Astrocyte (in vitro differentiated cells and primary cell): ENCODE measurements around the gene C11orf54. TPM values are rescaled to one million over a fixed set of nuclear protein-coding genes. Genes with fewer than 3 reads are reported as not detected.
"Not testable (repeated sequence)": the region's sequence is repeated elsewhere in the genome, so short reads cannot be mapped to it uniquely, and the experiment has no call there.

Experiments
- DNase-seq: peaks from one replicate; pipeline ENCODE4 v3.0.0-alpha.2; 2010; ENCODE audit warnings: low read depth
- FAIRE-seq: peaks from 2 replicates; lab custom pipeline; 2011; peaks lifted over from hg19 to GRCh38; lab: Jason Lieb, UNC
- H2AFZ ChIP-seq: 2 replicates; pipeline ENCODE4 v1.6.0; 2012; ENCODE audit warnings: low read depth, low read length, inconsistent platforms
- H3K27ac ChIP-seq: 2 replicates; pipeline ENCODE4 v1.5.1; 2011; ENCODE audit warnings: low read depth, low read length, inconsistent platforms
- H3K27me3 ChIP-seq: 2 replicates; pipeline ENCODE4 v1.6.0; 2011; ENCODE audit warnings: low read length, inconsistent platforms; ENCODE audit not compliant: insufficient read depth
- H3K36me3 ChIP-seq: 2 replicates; pipeline ENCODE4 v1.5.1; 2011; ENCODE audit warnings: low read length, inconsistent platforms; ENCODE audit not compliant: insufficient read depth
- H3K4me1 ChIP-seq: 2 replicates; pipeline ENCODE4 v1.5.1; 2011; ENCODE audit warnings: low read length, inconsistent platforms; ENCODE audit not compliant: insufficient read depth
- H3K4me2 ChIP-seq: 2 replicates; pipeline ENCODE4 v1.6.0; 2012; ENCODE audit warnings: low read length, inconsistent platforms
- H3K4me3 ChIP-seq: 2 replicates; pipeline ENCODE4 v1.5.1; 2011; ENCODE audit warnings: low read depth, mild to moderate bottlenecking, low read length, inconsistent platforms; ENCODE audit not compliant: insufficient read depth
- H3K79me2 ChIP-seq: 2 replicates; pipeline ENCODE4 v1.6.0; 2012; ENCODE audit warnings: mild to moderate bottlenecking, low read length, inconsistent platforms; ENCODE audit not compliant: insufficient read depth
- H3K9ac ChIP-seq: 2 replicates; pipeline ENCODE4 v1.6.0; 2012; ENCODE audit warnings: mild to moderate bottlenecking, low read length, inconsistent platforms
- H3K9me3 ChIP-seq: 2 replicates; pipeline ENCODE4 v1.5.1; 2012; ENCODE audit warnings: low read depth, mild to moderate bottlenecking, low read length, inconsistent platforms; ENCODE audit not compliant: insufficient read depth
- H4K20me1 ChIP-seq: 2 replicates; pipeline ENCODE4 v1.6.0; 2012; ENCODE audit warnings: low read length, inconsistent platforms; ENCODE audit not compliant: insufficient read depth
- H3K27ac Mint-ChIP-seq: one replicate; pipeline ENCODE4 v1.8.0; 2021; ENCODE audit warnings: mild to moderate bottlenecking, mixed read lengths; ENCODE audit not compliant: unreplicated experiment
- H3K27me3 Mint-ChIP-seq: one replicate; pipeline ENCODE4 v1.8.0; 2021; ENCODE audit warnings: low read depth, mixed read lengths; ENCODE audit not compliant: unreplicated experiment
- H3K36me3 Mint-ChIP-seq: one replicate; pipeline ENCODE4 v1.8.0; 2021; ENCODE audit warnings: low read depth, mixed read lengths; ENCODE audit not compliant: unreplicated experiment
- H3K4me1 Mint-ChIP-seq: one replicate; pipeline ENCODE4 v1.8.0; 2021; ENCODE audit warnings: low read depth, mixed read lengths; ENCODE audit not compliant: unreplicated experiment
- H3K4me3 Mint-ChIP-seq: one replicate; pipeline ENCODE4 v1.8.0; 2021; ENCODE audit warnings: mild to moderate bottlenecking, moderate library complexity, mixed read lengths; ENCODE audit not compliant: unreplicated experiment
- H3K9me3 Mint-ChIP-seq: one replicate; pipeline ENCODE4 v1.8.0; 2021; ENCODE audit warnings: mild to moderate bottlenecking, mixed read lengths; ENCODE audit not compliant: unreplicated experiment
- EZH2 ChIP-seq: IDR thresholded peaks from 2 replicates; pipeline ENCODE4 v1.6.1; 2012; ENCODE audit warnings: mild to moderate bottlenecking, low read length, inconsistent platforms; ENCODE audit not compliant: insufficient read depth
- total RNA-seq: library from RNA; stranded (reverse); gene quantifications from 2 replicates; pipeline ENCODE4 v1.2.1, GENCODE V29; 2021
- TF ChIP-seq, protein P1 (sequence below): IDR thresholded peaks from 2 replicates; pipeline ENCODE4 v1.5.1; 2011; ENCODE audit warnings: low read depth, mild to moderate bottlenecking, inconsistent platforms, low read length, moderate library complexity; ENCODE audit not compliant: insufficient read depth

C11orf54 gene
- total RNA-seq, 1 donor from 2014 or later = 14.8 TPM

DNA sequence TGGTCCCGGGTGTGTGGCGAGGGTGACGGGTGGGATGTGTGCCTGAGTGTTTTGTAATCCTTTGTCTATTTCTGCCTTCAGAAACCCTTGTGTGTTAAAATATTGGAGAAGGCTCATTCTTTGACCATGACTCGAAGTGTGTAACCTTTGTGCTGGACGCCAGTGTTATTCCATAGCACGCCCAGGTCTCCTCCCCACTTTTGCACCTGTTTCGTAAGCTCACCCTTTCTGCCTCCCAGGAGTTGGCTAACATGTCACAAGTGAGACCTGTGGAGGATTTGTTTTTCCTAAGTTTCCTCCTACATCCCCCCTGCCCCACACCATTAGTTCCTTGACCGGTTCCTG is 382 bp downstream of the C11orf54 start:
- no peak for FAIRE-seq
- Histone ChIP-seq H3K36me3 (peaks cover 20% of the 10 kb centered on the region), H2AFZ (peak overlapping the region; percentile 93), H3K4me1 (peaks cover 8% of the 10 kb centered on the region), H3K79me2 (peaks cover 58% of the 10 kb centered on the region), H3K4me2 (peak overlapping the region; percentile 86), H4K20me1 (peaks cover 33% of the 10 kb centered on the region), H3K4me3 (peak overlapping the region; percentile 95), H3K27ac (peak overlapping the region; percentile 95), H3K9ac (peak overlapping the region; percentile 99), H3K27me3 (no peaks in the 10 kb centered on the region), H3K9me3 (no peaks in the 10 kb centered on the region)
- TF ChIP-seq, protein P1, sequence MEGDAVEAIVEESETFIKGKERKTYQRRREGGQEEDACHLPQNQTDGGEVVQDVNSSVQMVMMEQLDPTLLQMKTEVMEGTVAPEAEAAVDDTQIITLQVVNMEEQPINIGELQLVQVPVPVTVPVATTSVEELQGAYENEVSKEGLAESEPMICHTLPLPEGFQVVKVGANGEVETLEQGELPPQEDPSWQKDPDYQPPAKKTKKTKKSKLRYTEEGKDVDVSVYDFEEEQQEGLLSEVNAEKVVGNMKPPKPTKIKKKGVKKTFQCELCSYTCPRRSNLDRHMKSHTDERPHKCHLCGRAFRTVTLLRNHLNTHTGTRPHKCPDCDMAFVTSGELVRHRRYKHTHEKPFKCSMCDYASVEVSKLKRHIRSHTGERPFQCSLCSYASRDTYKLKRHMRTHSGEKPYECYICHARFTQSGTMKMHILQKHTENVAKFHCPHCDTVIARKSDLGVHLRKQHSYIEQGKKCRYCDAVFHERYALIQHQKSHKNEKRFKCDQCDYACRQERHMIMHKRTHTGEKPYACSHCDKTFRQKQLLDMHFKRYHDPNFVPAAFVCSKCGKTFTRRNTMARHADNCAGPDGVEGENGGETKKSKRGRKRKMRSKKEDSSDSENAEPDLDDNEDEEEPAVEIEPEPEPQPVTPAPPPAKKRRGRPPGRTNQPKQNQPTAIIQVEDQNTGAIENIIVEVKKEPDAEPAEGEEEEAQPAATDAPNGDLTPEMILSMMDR = no peak
- no peak for TF ChIP-seq EZH2
- H3K4me1 Mint-ChIP-seq = peaks cover 23% of the 10 kb centered on the region
- DNase-seq = peak; percentile 56
- peak overlapping the region; percentile 100 for H3K4me3 Mint-ChIP-seq
- no peaks in the 10 kb centered on the region for H3K9me3 Mint-ChIP-seq
- peaks cover 23% of the 10 kb centered on the region for H3K36me3 Mint-ChIP-seq
- H3K27me3 Mint-ChIP-seq = no peaks in the 10 kb centered on the region
- H3K27ac Mint-ChIP-seq = peak overlapping the region; percentile 98

DNA sequence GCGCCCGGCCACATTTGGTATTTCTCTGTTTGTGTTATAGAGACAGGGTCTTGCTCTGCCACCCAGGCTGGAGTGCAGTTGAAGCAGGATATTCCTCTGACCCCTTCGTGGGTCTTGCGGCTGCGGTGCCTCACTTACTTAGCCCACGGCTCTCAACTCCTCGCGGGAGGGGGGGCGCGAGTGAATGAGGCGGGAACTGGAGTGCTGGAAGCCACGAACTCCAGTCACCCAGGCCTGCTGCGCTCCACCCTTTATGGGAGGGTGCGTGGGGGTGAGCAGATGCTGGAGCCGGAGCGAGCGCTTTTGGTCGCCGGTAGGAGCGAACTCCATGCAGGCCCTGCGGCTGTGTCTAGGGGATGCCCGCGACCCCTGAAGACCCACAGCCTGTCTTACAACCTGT is 1.8 kb downstream of the C11orf54 start:
- Histone ChIP-seq H2AFZ (no peak overlapping the region), H3K27me3 (no peaks in the 10 kb centered on the region), H3K4me1 (peaks cover 4% of the 10 kb centered on the region), H3K79me2 (peaks cover 43% of the 10 kb centered on the region), H4K20me1 (peaks cover 19% of the 10 kb centered on the region), H3K27ac (no peak overlapping the region), H3K9me3 (no peaks in the 10 kb centered on the region), H3K9ac (no peak overlapping the region), H3K4me2 (no peak overlapping the region), H3K36me3 (peaks cover 6% of the 10 kb centered on the region), H3K4me3 (no peak overlapping the region)
- H3K4me1 Mint-ChIP-seq = peaks cover 12% of the 10 kb centered on the region
- no peak for FAIRE-seq
- H3K36me3 Mint-ChIP-seq = peaks cover 16% of the 10 kb centered on the region
- no peak for DNase-seq
- H3K9me3 Mint-ChIP-seq = no peaks in the 10 kb centered on the region
- TF ChIP-seq, protein P1 = no peak
- no peak for TF ChIP-seq EZH2
- no peak overlapping the region for H3K27ac Mint-ChIP-seq
- peak overlapping the region; percentile 57 for H3K4me3 Mint-ChIP-seq
- no peaks in the 10 kb centered on the region for H3K27me3 Mint-ChIP-seq

DNA sequence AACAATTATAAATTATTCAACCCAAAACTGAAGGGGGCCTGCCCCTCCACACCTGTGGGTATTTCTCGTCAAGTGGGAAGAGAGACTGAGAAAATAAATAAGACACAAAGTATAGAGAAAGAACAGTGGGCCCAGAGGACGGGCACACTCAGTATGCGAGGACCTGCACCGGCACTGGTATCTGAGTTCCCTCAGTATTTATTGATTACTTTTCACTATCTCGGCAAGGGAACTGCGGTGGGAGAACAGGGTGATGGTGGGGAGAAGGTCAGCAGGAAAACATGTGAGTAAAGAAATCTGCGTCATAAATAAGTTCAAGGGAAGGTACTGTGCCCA is 3.2 kb downstream of the C11orf54 start:
- Histone ChIP-seq H3K27me3 (no peaks in the 10 kb centered on the region), H3K79me2 (peaks cover 30% of the 10 kb centered on the region), H4K20me1 (peaks cover 6% of the 10 kb centered on the region), H3K27ac (no peak overlapping the region), H3K4me1 (no peaks in the 10 kb centered on the region), H3K36me3 (no peaks in the 10 kb centered on the region), H3K9me3 (no peaks in the 10 kb centered on the region), H3K4me2 (peak overlapping the region; percentile 51), H3K9ac (peak overlapping the region; percentile 28), H2AFZ (no peak overlapping the region), H3K4me3 (no peak overlapping the region)
- Mint-ChIP-seq H3K4me3 (peak overlapping the region; percentile 36), H3K27me3 (no peaks in the 10 kb centered on the region), H3K9me3 (no peaks in the 10 kb centered on the region), H3K27ac (peak overlapping the region; percentile 29), H3K4me1 (peaks cover 7% of the 10 kb centered on the region), H3K36me3 (peaks cover 6% of the 10 kb centered on the region)
- TF ChIP-seq, protein P1 = no peak
- no peak for TF ChIP-seq EZH2
- FAIRE-seq (no peak), DNase-seq (no peak)

DNA sequence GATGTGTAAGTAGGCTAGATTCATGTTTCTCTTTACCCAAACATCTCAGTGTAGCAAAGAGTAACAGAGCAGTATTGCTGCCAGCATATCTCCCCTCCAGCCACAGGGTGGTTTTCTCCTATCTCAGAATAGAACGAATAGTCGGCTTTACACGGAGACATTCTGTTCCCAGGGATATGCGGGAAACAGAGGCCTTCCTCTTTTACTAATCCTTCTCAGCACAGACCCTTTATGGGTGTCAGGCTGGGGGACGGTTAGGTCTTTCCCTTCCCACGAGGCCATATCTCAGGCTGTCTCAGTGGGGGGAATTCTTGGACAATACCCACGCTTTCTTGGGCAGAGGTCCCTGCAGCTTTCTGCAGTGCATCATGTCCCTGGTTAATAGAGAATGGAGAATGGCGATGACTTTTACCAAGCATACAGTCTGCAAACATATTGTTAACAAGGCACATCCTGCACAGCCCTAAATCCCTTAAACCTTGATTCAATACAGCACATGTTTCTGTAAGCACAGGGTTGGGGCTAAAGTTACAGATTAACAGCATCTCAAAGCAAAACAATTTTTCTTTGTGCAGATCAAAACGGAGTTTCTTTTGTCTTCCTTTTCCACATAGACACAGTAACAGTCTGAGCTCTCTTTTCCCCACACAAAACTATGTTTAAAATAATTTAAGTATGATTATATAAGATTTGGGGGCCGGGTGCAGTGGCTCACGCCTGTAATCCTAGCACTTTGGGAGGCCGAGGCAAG is 3.7 kb downstream of the C11orf54 start:
- not testable (repeated sequence) for H4K20me1 ChIP-seq, H2AFZ ChIP-seq, H3K9me3 Mint-ChIP-seq, H3K36me3 ChIP-seq, H3K4me1 Mint-ChIP-seq, H3K27me3 ChIP-seq, H3K4me1 ChIP-seq, H3K9me3 ChIP-seq, FAIRE-seq, H3K27me3 Mint-ChIP-seq, H3K36me3 Mint-ChIP-seq, H3K27ac ChIP-seq, H3K4me3 ChIP-seq
- Histone ChIP-seq H3K79me2 (peaks cover 24% of the 10 kb centered on the region), H3K4me2 (peak overlapping the region; percentile 51), H3K9ac (peak overlapping the region; percentile 28)
- DNase-seq = peak; percentile 35
- peak overlapping the region; percentile 29 for H3K27ac Mint-ChIP-seq
- H3K4me3 Mint-ChIP-seq = peak overlapping the region; percentile 36
